Stimulated activated CD4-positive, alpha-beta T cell treated with anti-CD3 and anti-CD28 coated beads, Interleukin-2, amount 100 ng/mL, for 4 hours (primary cell): ENCODE data around the gene FBXL7.

Experiments used
- DNase-seq: peaks from one replicate; pipeline ENCODE4 v3.0.0-alpha.2; 2020; ENCODE audit warnings: low read depth

The FBXL7 gene

DNA sequence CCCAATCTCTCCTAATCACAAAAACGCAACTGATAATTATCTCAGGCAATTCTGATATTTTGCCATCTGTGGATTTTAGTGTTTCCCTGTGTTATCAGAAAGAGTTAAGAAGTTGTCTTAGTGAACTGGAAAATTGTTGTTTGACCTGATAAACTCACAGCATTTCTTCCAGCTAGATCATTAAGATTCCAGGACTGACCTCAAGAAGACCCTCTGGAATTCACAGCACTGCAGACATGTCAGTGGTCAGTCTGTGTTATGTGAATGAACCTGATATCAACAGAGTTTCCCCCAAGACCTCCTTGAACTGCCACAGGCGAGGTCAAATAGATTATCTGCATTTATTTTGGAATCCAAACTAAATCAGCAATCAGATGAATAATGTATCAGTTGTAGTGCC lies 174.7 kb downstream of the FBXL7 start:
- DNase-seq, result no peak

DNA sequence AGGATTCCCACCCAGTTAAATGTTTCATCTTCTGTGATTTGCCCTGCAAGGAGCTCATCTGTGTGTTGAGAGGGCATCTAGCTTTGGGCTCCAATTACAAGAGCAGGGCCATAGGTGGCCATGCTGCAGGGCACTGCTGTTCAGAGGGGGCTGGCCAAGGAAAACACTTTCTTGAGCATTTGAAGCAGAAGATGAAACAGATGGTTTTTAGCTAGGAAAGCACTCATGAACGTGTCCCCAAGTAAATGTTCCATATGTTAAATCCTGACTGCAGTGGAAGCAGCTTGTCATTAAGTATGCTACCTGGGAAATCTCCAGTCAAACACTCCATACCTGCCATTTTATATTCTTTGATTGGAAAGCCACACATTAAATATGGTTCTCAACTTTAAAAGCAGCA lies 176.6 kb downstream of the FBXL7 start:
- DNase-seq, result no peak

DNA sequence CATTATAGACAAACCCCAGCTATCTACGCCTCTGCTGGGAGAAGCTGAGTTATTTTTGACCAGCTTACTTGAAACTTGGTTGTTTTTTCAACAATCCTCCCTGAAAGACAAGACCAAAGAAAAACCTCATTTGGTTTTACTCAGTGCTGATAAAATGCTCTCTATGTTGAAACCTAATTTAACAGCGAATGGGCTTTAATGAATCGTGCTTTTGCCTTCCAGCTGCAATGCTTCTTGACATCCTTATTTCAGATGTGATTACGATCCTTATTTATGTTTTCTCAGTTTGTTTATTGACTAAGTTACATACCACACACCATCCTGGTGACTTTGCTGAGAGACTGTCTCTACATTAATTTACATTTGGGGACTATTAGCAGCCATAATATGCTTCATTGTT lies 179.2 kb downstream of the FBXL7 start:
- no peak for DNase-seq

DNA sequence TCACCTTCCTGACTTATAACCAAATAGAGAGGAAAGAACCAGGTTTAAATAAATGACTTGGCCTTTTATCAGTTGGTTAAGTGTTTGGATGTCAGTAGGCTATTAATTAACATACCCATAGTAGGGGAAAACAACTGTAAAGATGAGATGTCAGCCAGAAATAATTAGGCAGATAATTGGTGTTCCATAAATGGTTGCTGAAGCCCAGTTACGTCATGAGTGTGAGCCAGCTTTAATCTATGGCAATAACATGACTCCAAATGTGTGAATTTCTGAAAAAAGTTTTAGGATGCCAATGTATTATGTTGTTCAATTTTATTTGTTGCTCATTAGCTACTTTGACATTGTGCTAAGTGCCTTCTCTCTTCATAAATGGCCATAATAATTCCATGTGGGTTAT lies 180.5 kb downstream of the FBXL7 start:
- no peak for DNase-seq

DNA sequence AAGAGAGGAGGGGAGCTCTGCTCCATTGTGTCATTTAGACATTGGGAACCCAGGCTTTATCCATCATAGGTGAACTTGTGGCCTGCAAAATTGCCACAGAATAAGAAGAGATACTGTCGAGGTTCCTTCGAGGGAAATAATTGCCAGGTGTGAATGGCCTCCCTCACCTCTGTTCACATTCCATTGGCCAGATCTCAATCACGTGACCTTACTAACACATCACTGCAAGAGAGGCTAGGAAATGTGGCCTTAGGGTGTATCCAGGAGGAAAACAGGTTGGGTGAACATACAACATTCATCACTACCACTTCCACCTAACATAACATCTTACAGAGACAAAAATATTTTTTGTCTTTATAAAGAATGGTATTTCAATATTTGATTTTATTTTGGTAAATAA lies 182.1 kb downstream of the FBXL7 start:
- DNase-seq, result no peak

DNA sequence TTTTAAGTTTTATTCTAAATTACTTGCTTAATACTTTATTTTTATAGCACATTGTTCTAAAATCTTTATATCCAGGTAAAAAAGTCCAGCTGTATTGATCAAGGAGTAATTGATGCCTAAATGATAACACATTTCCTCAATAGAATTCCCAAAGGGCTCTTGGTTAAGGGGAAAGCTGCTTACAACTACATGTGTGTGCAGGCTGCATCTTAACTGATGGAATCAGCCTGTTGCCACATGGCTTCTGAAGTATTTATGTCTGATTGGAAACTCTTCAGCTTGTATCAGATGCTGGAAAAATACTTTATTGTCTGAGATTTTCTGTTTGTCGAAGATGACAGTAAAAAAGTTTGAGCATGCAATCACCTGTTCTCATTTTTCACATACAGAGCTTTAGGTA lies 182.6 kb downstream of the FBXL7 start:
- no peak for DNase-seq

DNA sequence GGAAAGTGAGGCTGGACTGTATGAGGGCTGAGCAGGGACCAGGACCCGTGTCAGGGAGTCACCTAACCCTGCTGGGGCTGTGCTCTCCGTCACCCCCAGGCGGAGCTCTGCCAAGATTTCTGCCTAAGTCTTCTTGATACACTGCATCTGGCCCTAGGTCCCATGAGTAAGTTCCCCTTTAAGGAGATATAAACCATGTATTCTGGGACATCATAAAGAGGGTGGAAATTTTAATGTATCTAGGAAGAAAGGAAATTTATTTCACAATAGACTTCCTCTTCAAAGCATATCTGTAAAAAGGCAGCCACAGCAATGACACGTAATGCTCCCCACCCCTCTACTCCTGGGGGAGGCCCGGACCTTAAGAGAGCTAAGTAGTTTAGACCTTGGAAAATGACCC lies 183.4 kb downstream of the FBXL7 start:
- DNase-seq, result no peak

DNA sequence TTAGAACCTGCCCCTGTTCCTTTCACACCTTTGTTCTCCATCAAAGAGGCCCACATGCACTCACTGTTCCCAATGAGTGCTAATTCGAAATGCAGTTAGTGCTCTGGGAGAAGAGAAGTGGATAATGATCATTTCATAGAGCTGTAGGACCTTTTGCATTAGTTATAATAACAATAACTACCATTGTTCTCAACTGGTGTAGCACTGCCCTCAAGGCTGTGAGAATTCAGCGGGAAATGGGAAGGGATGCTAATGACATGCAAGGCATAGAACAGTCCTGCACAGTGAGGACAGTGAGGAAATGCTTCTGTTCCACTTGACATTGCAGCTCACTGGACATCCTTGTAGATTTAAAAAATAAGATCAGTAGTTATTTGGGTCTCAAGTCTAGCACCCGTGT lies 187.4 kb downstream of the FBXL7 start:
- DNase-seq, result no peak

DNA sequence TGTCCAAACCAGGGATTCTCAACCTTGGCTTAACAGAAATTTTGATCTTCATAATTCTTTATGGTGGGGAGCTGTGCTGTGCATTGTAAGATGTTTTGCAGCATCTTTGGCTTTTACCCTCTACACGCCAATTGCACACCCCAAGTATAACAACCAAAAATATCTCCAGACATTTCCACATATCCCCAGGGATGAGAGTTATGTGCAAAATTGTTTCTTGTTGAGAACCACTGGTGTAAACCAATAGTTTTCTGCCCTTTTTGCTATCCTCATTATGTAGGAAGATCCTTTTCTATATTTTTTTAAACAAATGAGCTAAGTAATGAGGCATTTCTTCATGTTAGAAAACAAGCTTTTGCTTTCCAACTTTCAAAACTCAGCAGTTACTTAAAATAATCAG lies 189.9 kb downstream of the FBXL7 start:
- no peak for DNase-seq

DNA sequence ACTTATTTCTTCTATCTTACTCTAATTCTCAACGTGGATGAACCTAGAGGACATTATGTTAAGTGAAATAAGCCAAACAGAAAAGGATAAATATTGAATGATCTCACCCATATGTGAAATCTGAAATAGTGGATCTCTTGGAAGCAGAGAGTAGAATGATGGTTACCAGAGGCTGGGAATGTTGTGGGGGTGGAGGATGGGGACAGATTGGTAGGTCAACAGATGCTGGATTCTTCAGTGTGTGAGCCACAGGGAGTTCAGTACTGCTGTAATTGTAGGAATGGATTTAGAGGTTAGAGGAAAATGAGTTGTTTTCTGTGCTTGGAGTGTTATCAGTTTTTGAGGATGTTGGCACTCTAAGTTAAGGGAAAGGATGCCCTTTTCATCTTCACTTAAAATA lies 190.6 kb downstream of the FBXL7 start:
- no peak for DNase-seq

DNA sequence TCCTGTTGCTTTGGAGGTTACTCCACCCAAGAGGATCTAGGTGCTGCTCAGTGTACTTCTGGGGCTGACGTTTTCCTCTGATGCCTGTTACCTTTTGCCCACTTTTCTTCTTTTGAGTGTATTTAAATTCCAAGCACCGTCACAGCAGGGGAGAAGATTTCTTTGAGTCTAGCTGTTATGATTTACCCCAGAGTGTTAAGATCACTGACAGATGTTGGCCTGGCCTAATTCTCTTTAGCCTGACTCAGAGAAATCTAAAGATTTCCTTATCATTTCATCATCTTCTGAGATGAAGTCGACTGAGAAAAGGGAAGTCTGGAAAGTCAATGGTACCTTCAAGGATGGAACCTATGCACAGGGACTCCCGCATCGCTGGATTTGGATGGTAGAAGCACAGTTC lies 191.5 kb downstream of the FBXL7 start:
- no peak for DNase-seq

DNA sequence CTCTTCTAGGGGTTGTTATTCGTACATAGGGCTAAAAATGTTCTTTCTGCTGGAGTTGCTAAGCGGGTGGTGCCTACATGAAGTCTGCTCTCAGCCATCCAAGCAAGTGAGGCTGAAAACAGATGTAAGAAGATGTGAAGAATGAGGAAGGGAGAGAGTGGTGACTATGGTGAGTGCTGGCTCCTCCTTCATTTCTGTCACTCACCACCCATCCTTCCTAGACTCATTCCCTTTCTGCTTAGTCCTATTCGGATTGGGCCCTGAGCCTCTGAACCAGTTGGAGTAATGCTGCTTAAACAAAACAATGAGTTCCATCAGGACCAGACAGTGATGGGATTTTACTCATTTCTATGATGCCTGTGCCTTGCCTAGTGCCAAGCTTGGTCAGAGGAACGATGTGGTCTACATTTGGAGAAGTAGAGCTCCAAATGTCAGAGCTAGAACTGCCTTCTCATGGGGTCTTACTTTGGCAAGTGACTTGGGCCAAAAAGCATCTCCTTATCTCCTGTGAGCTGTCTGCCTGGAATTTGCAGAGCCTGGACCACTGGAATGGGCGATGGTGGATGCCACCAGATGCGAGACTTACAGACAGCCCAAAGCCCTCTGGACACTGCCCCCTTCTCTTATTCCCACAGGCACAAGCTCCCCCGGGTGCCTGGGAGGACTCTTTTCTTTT lies 192.9 kb downstream of the FBXL7 start:
- DNase-seq, result no peak

DNA sequence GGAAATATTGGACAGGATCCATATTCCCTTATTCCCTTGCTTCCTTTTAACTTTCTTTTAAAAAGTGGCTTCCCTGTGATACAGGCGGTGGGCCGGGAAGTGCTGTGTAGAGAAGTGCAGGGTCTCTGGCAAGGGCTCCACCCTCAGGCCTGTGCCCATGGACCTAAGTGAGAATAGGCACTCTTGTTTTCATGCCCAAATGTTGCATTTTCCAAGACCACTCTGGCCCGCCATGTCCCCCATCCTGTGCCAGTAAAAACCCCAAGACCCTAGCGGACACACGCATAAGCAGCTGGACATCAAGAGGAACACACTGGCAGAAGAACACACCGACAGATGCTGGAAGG lies 193.4 kb downstream of the FBXL7 start:
- DNase-seq, result no peak

DNA sequence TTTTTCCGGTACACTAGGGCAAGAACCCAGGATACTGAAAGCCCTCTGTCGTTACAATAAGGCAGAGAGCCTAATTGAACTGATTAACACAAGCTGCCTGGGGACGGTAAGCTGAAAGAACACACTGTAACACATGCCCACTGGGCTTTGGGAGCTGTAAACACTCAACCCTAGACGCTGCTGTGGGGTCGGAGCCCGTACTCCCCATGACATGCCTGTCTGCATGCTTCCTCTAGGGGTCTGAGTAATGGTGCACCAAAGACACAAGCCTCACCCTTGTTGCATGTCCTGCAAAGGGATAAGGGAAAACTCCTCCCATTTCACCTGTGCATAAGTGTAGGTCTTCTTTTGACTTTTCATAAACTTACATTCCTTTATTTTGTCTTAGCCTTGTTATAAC lies 194.0 kb downstream of the FBXL7 start:
- no peak for DNase-seq

DNA sequence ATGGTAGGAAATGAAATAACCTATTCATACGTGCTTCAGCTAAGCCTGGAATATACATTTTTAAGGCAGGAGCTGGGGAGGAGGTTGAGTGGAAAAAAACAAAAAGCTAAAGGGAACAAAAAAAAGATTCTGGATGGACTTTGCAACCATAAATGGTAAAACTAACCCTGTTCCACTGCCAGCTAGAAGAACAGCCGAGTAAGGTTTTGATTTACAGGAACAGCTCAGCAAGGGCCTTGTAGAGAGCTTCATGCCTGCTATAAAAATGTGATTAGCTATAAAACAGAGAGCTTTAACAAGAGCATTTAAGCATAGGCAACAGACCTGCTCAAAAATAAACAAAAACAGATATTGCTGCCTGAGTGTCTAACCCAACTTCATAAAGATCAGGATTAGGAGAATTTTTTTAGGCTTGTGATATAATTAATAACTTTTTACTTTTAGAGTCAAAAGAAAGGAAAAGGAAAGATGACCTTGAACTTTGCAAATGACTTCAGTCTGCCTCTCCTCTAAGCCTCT lies 194.8 kb downstream of the FBXL7 start:
- DNase-seq, result no peak

DNA sequence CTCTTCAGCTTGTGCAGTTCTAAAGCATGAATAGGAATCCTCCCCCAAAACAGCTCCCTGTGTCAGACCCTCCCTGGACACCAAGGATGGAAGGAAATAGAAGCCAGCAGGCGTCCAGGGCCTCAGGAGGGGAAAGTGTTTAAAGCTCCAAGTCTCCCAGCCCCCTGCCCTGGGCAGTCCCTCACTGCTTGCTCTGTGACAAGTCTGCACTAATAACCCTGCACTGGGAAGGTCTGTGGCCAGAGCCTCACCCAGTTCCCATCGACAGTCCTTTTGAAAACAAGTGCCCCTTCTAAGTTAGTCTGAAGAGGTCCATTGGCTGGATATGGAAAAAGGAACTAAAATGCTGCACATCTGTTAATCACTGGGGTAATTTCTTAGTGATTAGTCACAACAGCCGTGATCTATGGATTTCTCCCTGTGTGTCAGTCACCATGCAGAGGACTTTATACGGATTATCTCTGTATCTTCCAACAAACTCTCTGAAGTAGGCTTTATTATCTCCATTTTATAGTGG lies 195.3 kb downstream of the FBXL7 start:
- no peak for DNase-seq

DNA sequence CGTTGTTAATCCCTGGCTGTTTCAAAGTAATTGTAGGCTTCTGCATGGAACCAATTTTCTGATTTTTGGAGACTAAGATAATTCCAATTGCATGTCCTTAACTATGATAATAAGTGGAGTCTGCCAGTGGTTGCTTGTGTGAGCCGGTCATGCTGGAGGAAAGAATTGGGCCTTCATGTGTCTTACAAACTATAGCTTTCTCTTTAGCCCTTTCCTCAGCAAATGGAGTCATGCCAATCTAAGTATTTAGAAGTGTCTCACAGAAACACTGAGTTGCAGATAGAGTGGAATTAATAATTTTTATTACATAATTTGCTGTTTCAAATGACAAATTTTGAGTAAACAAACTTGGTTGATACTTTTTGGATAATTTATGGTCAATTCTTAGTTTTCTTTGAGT lies 200.4 kb downstream of the FBXL7 start:
- DNase-seq, result no peak

DNA sequence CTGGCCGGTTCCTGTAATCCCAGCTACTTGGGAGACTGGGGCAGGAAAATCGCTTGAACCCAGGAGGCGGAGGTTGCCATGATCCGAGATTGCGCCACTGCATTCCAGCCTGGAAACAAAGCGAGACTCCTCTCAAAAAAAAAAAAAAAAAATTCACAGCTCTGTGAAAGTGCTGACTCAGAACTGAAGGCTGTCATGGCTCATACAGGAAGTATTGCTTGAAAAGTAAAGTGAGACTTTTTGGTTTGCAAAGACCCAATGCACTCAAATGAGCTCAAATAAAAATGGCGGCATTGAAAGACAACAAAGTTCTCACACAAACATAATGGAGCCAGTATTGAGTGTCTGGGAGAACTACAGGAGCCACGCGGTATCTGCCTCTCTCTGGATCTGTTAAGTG lies 202.1 kb downstream of the FBXL7 start:
- no peak for DNase-seq

DNA sequence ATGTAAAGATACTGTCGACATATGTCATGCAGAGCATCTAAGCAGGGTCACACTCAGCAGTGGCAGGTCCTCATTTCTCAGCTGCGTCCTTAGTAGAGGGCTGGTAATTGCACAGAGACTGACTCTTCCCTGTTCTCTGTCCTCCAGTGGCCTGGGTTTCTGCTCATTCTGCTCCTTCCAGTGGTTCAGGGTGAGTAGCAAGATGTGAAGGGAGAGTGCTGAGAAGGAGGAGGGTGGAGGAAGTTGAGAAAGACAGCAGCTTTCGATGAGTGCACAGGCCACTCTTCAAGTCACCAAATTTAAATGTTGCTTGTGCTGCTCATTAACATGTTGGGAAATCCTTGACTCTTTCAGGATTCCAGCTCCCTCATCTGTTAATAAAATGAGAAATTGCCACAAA lies 203.9 kb downstream of the FBXL7 start:
- no peak for DNase-seq

DNA sequence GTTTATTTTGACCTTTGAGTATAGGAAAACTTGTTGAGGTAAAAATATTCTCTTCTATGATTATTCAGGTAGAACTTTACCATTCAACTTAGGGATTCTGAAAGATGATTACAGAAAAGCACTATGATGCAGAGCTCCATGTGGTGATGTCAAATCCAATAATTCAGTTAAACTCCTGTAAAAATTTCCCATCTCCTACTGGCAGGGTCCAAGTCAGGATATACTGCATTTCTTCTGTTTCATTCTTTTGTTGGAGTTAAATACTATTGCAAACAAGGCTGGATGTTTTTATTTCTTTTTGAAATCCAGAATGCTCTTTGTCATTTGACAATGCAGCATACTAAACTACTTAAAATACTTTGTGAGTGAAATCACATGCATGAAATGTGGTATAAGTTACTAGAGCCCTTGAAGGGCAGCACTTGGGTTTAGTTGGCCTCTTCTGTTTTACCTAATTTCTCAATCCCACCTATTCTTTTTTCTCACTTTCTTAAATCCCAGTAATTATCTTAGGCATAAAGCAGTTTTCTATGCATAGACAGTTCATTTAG lies 204.5 kb downstream of the FBXL7 start:
- DNase-seq, result no peak

DNA sequence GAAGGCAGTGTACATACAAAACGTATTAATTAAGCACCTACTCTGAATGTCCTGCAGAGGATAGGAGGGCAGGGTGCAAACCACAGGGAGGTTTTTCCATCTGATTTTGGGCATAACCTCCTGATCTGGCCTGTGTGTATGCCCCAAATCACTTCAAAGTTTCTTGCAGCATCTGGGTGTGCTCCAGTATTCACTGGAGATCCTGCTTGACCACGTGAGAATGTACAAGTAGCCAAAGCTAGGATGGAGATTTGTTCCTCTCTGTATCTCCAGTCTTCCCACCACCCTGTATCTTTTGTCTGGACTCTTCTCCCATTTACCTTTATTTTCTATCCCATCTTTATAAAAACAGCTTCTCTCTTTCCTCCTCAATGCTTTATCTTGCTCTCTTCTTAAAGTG lies 207.7 kb downstream of the FBXL7 start:
- no peak for DNase-seq

DNA sequence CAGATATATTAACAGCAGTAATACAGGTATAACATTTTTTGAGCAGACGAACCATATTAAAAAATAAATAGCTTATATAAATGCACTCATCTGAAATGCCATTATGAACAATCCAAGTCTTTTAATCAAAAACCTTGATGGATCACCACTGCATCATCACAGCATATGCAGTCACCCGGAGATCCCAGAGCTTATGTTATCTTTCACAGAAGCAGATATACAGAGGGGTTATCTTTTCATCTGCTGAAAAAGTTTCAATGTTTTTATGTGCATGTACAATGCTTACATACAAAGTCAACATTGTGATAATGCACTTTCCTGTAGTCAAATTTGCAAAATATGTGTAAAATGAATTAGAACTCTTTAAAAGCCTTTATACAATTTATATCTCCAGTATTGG lies 211.9 kb downstream of the FBXL7 start:
- DNase-seq, result no peak

DNA sequence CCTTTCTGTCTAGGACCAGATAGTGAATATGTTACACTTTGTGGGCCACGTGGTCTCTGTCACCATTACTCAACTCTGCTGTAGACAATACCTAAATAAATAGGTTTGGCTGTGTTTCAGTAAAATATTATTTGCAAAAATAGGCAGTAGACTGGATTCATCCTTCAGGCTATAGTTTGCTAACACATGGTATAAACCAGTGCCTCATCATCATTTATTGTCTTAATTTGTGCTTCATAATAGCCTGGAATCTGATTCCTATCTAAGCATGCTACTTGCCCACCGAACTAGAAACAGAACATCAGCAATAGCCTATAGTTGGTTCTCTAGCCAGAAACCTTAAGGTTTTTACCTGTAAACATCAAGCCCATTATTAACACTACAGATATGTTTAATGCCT lies 215.6 kb downstream of the FBXL7 start:
- DNase-seq, result no peak

DNA sequence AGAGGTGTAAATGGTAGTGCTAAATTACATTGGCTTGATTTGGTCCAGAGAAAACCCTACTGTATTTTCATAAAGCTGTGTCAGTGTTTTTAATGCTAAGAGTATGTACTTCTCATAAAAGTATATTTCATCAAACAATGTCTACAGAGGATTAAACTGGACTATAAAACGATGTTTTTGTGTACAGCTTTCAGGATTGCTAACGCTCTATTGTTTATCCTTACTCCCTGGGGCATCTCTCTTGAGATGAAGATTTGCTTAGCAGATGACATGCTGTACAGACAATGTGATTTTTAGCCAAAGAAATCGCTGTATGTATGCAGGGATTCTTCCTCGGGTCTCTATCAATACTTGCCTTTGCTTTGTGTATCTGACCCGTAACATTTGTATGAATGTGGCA lies 216.0 kb downstream of the FBXL7 start:
- DNase-seq, result no peak
